SIG-M5 treated with dmso at 0.1 percent for 504 hours (cell line): ENCODE results near the gene ZNF526.

Experiments used
- DNase-seq: peaks from one replicate; lab custom pipeline; 2025; ENCODE audit not compliant: unreplicated experiment; lab: John Stamatoyannopoulos, UW

The ZNF526 gene

DNA sequence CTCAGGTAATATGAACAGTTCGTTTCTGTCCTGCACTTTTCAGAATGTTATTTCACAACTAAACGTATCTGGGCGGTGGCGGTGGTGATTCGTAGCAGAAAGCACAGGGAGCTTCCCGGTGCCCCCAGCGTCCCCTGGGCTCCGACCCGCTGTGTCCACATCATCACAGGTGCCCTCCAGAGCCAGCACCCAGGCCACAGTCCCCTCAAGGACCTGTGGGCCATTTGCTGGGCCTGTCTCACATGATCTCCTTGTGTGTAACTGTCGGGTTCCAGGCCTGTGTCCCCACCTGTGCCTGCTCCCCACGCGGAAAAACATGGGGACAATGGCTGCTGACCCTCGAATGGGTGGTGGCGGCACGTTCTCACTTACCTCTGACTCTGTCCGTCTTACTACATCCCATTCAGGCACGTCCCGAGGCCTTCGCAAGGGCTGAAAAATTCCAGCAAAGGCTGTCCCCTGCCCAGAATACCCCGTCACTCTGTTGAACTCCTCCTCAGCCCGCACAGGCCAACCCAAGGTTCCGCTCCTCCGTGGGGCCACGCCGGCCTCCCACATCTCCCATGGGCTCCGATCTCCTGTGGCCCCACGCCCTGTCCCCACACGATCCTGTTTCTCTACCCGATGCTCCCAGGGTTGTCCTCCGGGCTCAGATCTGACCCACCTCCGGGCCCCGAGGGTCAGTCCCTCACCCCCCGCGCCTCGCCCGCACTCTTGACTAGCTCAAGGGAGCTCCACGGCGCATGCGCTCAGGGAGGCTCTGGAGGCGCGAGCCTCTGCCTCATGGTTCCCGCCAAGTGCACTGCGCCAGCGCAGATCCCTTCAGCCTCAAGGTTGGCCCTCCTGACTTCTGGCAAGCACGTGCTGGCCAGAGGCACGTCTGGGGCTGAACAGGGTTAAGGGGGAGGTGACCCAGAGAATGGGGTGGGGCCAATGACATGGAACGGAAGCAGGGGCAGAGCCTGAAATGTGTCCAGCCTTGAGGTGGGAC is 23.8 kb upstream of the ZNF526 start:
- DNase-seq = no peak

- DNase-seq = peak; percentile 69
These were observed 22.7 kb upstream of the ZNF526 start for GRCh38 chr19:42197375-42197817.

- DNase-seq = peak; percentile 68
These were observed 21.3 kb upstream of the ZNF526 start for GRCh38 chr19:42198676-42199439.

- peak; percentile 92 for DNase-seq
These were observed 20.5 kb upstream of the ZNF526 start for GRCh38 chr19:42199440-42200115.

GRCh38 chr19:42200116-42200715 is 19.9 kb upstream of the ZNF526 start:
- DNase-seq = no peak

GRCh38 chr19:42201489-42202289 is 18.4 kb upstream of the ZNF526 start:
- DNase-seq = peak; percentile 93

- no peak for DNase-seq
These were observed 17.7 kb upstream of the ZNF526 start for GRCh38 chr19:42202290-42202880.

GRCh38 chr19:42203700-42204099 is 16.4 kb upstream of the ZNF526 start:
- no peak for DNase-seq

DNA sequence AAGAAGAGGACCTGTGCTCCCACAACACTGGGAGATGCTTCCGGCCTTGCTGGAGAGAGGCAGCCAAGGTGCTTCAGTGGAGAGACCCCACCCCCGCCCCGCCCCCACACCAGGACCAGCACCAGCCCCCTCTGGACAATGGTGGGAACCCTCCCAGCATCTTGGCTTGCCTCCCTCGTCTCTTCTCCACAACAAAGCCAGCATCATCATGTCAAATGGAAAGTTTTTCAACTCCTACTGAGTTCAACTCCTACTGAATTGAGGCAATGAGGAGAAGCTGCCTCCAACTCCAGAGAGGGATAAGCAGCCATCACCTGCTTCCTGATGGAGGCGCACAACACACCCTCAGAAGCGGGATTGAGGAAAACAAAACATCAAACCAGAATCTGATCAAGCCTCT is 15.4 kb upstream of the ZNF526 start:
- DNase-seq = no peak

GRCh38 chr19:42206871-42207755 is 13.0 kb upstream of the ZNF526 start:
- DNase-seq = no peak

DNA sequence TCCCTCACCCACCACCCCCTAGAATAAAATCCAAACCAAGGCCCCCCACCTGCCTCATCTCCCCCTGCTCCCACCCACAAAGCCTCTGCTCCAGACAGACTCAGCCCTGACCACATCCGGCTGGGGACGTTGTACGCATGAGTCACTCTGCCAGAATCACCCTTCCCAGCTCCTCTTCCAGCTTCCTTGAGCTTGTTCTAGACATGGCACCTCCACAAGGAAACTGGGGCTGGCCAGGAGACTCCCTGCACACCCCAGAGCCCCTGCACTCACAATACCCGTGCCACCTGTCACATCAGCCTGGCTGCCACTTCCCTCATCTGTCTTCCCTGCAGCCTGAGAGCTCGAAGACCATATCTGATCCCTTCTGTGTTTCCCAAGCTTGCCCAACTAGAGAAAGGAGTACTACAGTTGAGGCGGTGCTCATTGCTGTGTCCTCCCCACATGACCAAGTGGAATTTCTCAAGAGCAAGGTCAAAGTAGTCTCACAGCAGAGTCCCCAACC is 12.3 kb upstream of the ZNF526 start:
- peak; percentile 34 for DNase-seq

DNA sequence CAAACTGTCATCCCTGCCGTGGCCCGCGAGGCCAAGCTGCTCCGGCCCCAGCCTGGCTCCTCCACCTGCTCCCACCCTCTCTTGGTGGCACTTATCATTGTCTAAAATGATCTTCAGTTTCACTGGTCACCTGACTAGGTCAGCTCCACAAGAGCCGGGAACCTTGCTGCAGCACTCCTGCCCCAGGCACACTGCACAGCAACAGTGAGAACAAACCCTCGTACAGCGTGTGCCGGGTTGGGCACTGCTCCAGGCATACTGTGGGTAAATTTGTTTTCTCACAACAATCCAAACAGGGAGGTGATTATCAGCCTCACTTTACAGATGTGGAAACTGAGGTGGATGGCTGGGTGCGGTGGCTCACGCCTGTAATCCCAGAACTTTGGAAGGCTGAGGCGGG is 11.5 kb upstream of the ZNF526 start:
- no peak for DNase-seq

- DNase-seq = no peak
These were observed 7.2 kb upstream of the ZNF526 start for GRCh38 chr19:42212886-42213285.

DNA sequence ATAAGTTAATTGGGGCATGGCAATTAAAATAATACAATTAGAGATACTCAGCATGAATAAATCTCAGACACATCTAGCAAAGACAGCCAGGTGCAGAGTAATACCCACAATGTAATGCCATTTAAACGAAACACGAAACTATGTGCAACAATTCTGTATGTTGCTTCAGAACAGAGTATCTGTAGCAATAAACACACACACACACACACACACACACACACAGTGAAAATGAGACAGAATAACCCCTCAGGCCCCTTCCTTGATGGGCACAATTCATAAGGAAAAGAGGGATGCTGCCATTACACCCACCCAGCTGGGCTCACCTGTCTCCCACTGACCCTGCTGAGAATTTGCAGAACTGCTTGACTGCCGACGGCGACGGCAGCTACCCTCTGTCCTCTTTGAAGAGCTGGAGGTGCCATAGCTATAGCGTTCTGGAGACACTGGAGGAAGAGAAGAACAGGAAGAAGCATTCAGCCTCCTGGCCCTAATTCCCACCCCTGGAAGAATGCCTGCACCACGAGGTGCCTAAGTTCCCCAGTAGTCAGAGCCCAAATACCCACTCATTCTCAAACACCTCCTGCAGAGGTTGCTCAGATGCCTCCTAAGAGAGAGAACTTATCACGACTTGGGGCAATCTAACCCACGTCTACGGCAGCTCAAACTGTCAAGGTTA is 5.2 kb upstream of the ZNF526 start:
- DNase-seq = no peak

- no peak for DNase-seq
These were observed 3.2 kb upstream of the ZNF526 start for GRCh38 chr19:42216653-42217519.

- DNase-seq = peak; percentile 95
These were observed 2.3 kb upstream of the ZNF526 start, which contains the start of gene DEDD2 for GRCh38 chr19:42217520-42218437. Gene DEDD2, minus strand, starts transcription at chr19:42217677. Its CDS starts 670 bp downstream, at chr19:42217007.
